Thyroid gland (tissue), 4 donors: ENCODE data around the gene MYOF.

Experiments used
- POLR2A ChIP-seq, 2 donors: fragments of 450-650 bp; IDR thresholded peaks; one replicate each; pipeline ENCODE4 v1.6.1; 2017; ENCODE audit warnings: antibody characterized with exemption in 2 of 2, mild to moderate bottlenecking in 2 of 2, moderate library complexity in 1 of 2
- TF ChIP-seq, protein P1 (sequence below), 6 experiments: fragments of 200-600 bp in 3 of 6; fragments of 450-650 bp in 3 of 6; sonication (generic) in 3 of 6; IDR thresholded peaks; one replicate each; pipeline ENCODE4 v1.5.1; 2016 to 2019; ENCODE audit warnings: antibody characterized with exemption in 6 of 6, mild to moderate bottlenecking in 2 of 6, inconsistent platforms in 1 of 6, moderate library complexity in 1 of 6

DNA sequence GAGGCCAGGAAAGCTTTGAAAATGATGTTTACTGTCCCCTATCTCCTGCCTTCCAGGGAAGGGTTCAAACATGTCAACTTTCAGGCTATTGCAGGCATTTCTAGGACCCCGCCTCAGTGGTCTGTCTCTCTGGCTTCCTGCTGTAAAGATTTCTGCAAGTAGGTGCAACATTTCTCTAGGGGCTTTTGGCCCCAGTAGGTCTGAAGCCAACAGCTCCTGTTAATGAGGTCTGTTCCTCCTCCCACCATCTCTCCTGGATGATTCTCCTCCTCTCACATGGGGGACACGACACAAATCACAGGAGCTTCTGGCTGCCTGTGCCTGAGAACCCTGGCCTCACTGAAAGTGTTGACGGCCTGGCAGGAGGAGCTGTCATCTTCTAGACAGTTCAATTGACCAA is 214.1 kb downstream of the MYOF start:
- TF ChIP-seq, protein P1, sequence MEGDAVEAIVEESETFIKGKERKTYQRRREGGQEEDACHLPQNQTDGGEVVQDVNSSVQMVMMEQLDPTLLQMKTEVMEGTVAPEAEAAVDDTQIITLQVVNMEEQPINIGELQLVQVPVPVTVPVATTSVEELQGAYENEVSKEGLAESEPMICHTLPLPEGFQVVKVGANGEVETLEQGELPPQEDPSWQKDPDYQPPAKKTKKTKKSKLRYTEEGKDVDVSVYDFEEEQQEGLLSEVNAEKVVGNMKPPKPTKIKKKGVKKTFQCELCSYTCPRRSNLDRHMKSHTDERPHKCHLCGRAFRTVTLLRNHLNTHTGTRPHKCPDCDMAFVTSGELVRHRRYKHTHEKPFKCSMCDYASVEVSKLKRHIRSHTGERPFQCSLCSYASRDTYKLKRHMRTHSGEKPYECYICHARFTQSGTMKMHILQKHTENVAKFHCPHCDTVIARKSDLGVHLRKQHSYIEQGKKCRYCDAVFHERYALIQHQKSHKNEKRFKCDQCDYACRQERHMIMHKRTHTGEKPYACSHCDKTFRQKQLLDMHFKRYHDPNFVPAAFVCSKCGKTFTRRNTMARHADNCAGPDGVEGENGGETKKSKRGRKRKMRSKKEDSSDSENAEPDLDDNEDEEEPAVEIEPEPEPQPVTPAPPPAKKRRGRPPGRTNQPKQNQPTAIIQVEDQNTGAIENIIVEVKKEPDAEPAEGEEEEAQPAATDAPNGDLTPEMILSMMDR (IDR thresholded peaks at IDR 0.05), result no peak
- no peak for TF ChIP-seq POLR2A (IDR thresholded peaks at IDR 0.05)
